ENCODE data around the gene CES5A. TPM values are rescaled to one million over a fixed set of nuclear protein-coding genes. Genes with fewer than 3 reads are reported as not detected.

CES5A gene
- total RNA-seq, 3 donors from 2014 or later = not detected

GRCh38 chr16:55856950-55857349 is 18.2 kb downstream of the CES5A start:
- no peak for TF ChIP-seq CTCF (IDR thresholded peaks at IDR 0.05)
- intact Hi-C loops (cut with DNase I, micrococcal nuclease) = no loop called here
- no peaks in the 10 kb centered on the region for H3K36me3 ChIP-seq (ENCODE audit: low read depth)
- H3K9me3 ChIP-seq = no peaks in the 10 kb centered on the region
- H3K4me3 ChIP-seq = no peak overlapping the region
- ATAC-seq (no peak), DNase-seq (no peak)
- no peaks in the 10 kb centered on the region for H3K4me1 ChIP-seq (ENCODE audit: low read depth)

DNA sequence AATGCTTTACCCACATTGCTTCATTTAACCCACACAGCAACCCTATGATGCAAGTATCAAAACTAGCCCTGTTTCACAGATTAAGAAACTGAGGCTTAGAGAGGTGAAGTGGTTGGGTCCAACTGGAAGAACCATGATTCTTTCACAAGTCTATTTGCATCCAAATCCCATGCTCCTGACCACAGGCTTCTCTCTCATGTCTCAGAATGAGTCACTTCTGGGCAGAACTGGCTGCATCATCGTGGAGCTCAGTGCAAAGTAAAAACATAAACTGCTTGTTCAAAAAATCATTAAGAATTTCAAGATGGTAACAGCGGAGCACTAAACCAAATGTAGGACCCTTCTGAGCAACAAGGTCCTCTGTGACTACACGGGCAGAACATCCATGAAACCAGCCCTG is 22.1 kb downstream of the CES5A start:
- no peak for DNase-seq
- ATAC-seq = no peak
- Histone ChIP-seq H3K9me3 (no peaks in the 10 kb centered on the region), H3K36me3 (ENCODE audit: low read depth) (no peaks in the 10 kb centered on the region), H3K4me1 (ENCODE audit: low read depth) (no peaks in the 10 kb centered on the region), H3K4me3 (no peak overlapping the region)
- no peak for TF ChIP-seq CTCF (IDR thresholded peaks at IDR 0.05)
- intact Hi-C loops (cut with DNase I, micrococcal nuclease) = no loop called here

DNA sequence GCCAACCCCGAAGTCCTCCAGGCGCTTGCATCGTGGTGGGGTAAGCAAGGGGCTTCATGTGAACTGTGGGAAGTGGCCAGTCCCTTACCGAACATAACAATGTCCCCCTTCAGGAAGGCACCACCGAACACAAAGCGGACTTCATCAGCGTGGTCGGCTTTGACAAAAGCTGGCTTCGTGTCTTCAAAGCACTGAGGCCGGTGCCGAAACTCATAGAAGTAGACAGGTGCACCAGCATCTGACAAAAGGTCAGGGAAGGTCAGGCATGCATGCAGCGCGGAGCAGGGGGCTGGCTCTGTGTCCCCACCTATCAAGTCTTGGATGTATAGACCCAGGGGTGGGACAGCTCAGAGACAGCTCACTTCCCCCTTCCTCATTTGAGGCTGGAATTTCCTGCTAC is 25.6 kb downstream of the CES5A start:
- Histone ChIP-seq H3K9me3 (no peaks in the 10 kb centered on the region), H3K36me3 (ENCODE audit: low read depth) (no peaks in the 10 kb centered on the region), H3K4me1 (ENCODE audit: low read depth) (no peaks in the 10 kb centered on the region), H3K4me3 (no peak overlapping the region)
- DNase-seq (no peak), ATAC-seq (no peak)
- intact Hi-C loops (cut with DNase I, micrococcal nuclease) = loop anchor here (10.0 kb wide), 1 partner anchor 385 kb away; no protein-coding TSS in a partner anchor
- no peak for TF ChIP-seq CTCF (IDR thresholded peaks at IDR 0.05)

DNA sequence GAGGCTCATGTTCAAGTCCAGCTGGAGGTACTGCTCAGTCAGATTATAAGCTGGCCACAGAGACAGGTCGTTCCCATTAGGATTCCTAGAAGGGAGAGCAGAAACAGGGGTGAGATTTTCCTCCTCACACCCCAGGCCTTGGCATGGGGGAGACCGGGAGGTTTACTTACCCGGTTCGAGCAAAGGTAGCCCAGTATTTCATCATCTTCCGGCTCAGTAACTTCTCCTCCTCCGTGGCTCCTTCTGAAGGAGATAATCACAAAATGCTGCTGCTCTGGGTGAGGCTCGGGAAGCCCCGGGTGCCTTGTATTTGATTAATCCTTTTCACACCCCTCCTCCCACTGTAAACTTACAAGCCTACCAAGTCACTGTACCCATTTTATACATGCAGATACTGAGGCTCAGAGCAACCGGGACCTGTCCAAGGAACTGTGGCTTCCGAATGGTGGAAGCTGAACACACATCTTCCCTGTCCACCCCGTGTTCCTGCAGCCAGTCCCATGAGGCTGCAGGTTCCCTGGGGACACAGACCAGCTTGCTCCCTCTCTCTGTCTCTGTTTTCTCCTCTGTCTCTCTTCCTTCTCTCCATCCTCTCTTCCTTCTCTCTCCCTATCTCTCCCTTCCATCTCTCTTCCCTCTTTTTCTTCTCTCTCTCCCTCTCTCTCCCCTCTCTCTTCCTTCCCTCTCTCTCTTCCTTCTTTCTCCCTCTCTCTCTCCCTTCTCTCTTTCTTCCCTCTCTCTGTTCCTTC is 28.4 kb downstream of the CES5A start:
- intact Hi-C loops (cut with DNase I, micrococcal nuclease) = loop anchor here (10.0 kb wide), 1 partner anchor 382 kb away; no protein-coding TSS in a partner anchor
- no peaks in the 10 kb centered on the region for H3K9me3 ChIP-seq
- TF ChIP-seq CTCF (IDR thresholded peaks at IDR 0.05) = no peak
- no peaks in the 10 kb centered on the region for H3K36me3 ChIP-seq (ENCODE audit: low read depth)
- no peaks in the 10 kb centered on the region for H3K4me1 ChIP-seq (ENCODE audit: low read depth)
- H3K4me3 ChIP-seq = no peak overlapping the region
- no peak for ATAC-seq
- DNase-seq = no peak

DNA sequence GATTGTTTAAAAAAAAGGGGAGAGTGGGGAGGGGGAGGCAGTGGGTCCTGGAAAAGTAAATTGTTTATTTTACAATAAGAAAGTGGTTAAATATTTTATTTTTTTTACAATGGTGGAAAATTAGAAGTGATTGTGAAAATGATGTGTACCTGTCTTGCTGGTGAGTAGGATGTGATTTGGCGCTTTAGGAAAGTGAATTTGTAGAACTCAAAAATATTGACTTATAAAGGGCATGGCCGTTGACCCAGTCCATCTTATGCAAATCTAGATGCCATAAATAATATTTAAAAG is 32.1 kb downstream of the CES5A start:
- Histone ChIP-seq H3K4me1 (ENCODE audit: low read depth) (no peaks in the 10 kb centered on the region), H3K4me3 (no peak overlapping the region), H3K9me3 (no peaks in the 10 kb centered on the region), H3K36me3 (ENCODE audit: low read depth) (no peaks in the 10 kb centered on the region)
- no peak for TF ChIP-seq CTCF (IDR thresholded peaks at IDR 0.05)
- intact Hi-C loops (cut with DNase I, micrococcal nuclease) = loop anchor here (2.0 to 10.0 kb wide), 3 partner anchors 130 to 378 kb away; no protein-coding TSS in a partner anchor
- DNase-seq (no peak), ATAC-seq (no peak)
